Heart right ventricle (tissue), 16 donors: ENCODE results near the gene CNPY1. TPM values are rescaled to one million over a fixed set of nuclear protein-coding genes. Genes with fewer than 3 reads are reported as not detected.

Source experiments
- ATAC-seq, 8 donors: fragments of 200-7000 bp; cut with Tn5 transposase; one replicate each; pipeline ENCODE4 v1.9.1; 2020; ENCODE audit warnings: mild to moderate bottlenecking in 8 of 8, moderate library complexity in 8 of 8, moderate number of reproducible peaks in 1 of 8
- DNase-seq, 2 donors: peaks; one replicate each; pipeline ENCODE4 v3.0.0-alpha.2; 2020
- H3K27ac ChIP-seq, 10 donors: fragments of 200-600 bp; sonication (generic) in 2 of 10; one replicate each; pipeline versions ENCODE4 v1.5.0 to v1.8.0; 2020 to 2022; ENCODE audit warnings: mild to moderate bottlenecking in 3 of 10
- H3K27me3 ChIP-seq, 7 donors: fragments of 200-600 bp; one replicate each; pipeline ENCODE4 v1.8.0; 2021 to 2022; ENCODE audit warnings: mild to moderate bottlenecking in 2 of 7
- H3K36me3 ChIP-seq, 9 donors: fragments of 200-600 bp; sonication (generic) in 1 of 9; one replicate each; pipeline versions ENCODE4 v1.5.0 to v1.8.0; 2020 to 2022; ENCODE audit warnings: mild to moderate bottlenecking in 2 of 9
- H3K4me1 ChIP-seq, 9 donors: fragments of 200-600 bp; sonication (generic) in 1 of 9; one replicate each; pipeline versions ENCODE4 v1.5.0 to v1.8.0; 2020 to 2022; ENCODE audit warnings: mild to moderate bottlenecking in 4 of 9
- H3K4me3 ChIP-seq, 10 donors: fragments of 200-600 bp; sonication (generic) in 2 of 10; one replicate each; pipeline versions ENCODE4 v1.5.0 to v1.8.0; 2020 to 2022; ENCODE audit warnings: mild to moderate bottlenecking in 7 of 10, moderate library complexity in 2 of 10
- H3K9me3 ChIP-seq, 11 donors: fragments of 200-600 bp in 10 of 11; sonication (generic) in 2 of 11; one replicate each; pipeline versions ENCODE4 v1.5.0 to v1.8.0; 2013 to 2022; ENCODE audit warnings: mild to moderate bottlenecking in 2 of 11, control low read depth in 1 of 11, moderate library complexity in 1 of 11
- CTCF ChIP-seq, 9 donors: fragments of 200-600 bp; sonication (generic) in 2 of 9; IDR thresholded peaks; one replicate each; pipeline versions ENCODE4 v1.5.0 to v1.8.0; 2021 to 2022; ENCODE audit warnings: antibody characterized with exemption in 9 of 9, mild to moderate bottlenecking in 5 of 9, moderate library complexity in 1 of 9
- WGBS, 2 donors: extraction: QIAGEN DNeasy Blood & Tissue Kit; methylation state at CpG; one replicate each; pipeline ENCODE4 v1.1.7; 2013; ENCODE audit warnings: inconsistent platforms in 1 of 2; 5-methylcytosine and 5-hydroxymethylcytosine counted together
- intact Hi-C, 10 donors: fragments of 100-400 bp; cut with DNase I; formaldehyde crosslinking; loops; one replicate each; pipeline versions ENCODE4 v1.11.1 to v1.14.2; 2022
- polyA plus RNA-seq, 2 donors: library from polyadenylated mRNA; stranded (reverse); fragments of 200-250 nt; gene quantifications; one replicate each; pipeline ENCODE4 v1.2.3, GENCODE V29; 2013
- total RNA-seq, 10 donors: library from RNA; stranded (reverse); fragmentation: NEBNext Ultra II Directional in 3 of 10; extraction: Animal tissue kit (Norgen Biotek cat#: 25700) in 3 of 10; gene quantifications; one replicate each; pipeline versions ENCODE4 v1.2.1 to v1.2.4, GENCODE V29; 2021 to 2023
- donor health status: Arrhythmogenic right ventricular cardiomyopathy.
- donor health status: ischemic (EF 13 %, LVEDD 7.1; RV severe dilation, severe dysfunction).
- donor health status: healthy with polysubstance abuse.
- donor health status: DM: no; HTN: yes; CAD: no.
- donor health status: DM: no; HTN: no; CAD: no.
- donor health status: ischemic (EF 25% LVEDD 6.9; RV normal size, moderate dysfunction).
- donor health status: ischemic (EF 25% LVEDD 5.7; RV mildly dilated, moderate dysfunction).
- donor health status: healthy.
- donor health status: DM: yes; HTN: yes; CAD: no.
- donor health status: Ischemic cardiomyopathy.
- donor health status: ischemic (EF 35%, LVEDD 5.7; RV mildly dilated, moderate dysfunction).
- donor health status: nonischemic (EF 11% LVEDD 7.7; RV severe dilation, severe dysfunction).
- donor health status: DM: yes; HTN: yes; CAD: no.
- donor health status: PGD.
- donor health status: ischemic (EF 29% LVEDD 5.4; RV normal size, mild dysfunction).
- donor health status: nonischemic (EF 23%, LVEDD 6.1; RV moderate dilation, normal function).

CNPY1 gene
- total and polyA plus RNA-seq, 12 donors, result not detected

GRCh38 chr7:155560982-155561686 is 14.8 kb upstream of the CNPY1 start:
- Histone ChIP-seq H3K27ac (no peak overlapping the region), H3K4me1 (peaks cover 0 to 5% (median 0%) of the 10 kb centered on the region in 9 donors), H3K9me3 (no peaks in the 10 kb centered on the region), H3K36me3 (no peaks in the 10 kb centered on the region), H3K27me3 (peaks cover 0 to 16% (median 5%) of the 10 kb centered on the region in 7 donors), H3K4me3 (no peak overlapping the region)
- 80 to 85% methylated on average over 18 of the region's 18 CpGs for WGBS, 2 donors
- ATAC-seq (no peak), DNase-seq (no peak)
- intact Hi-C loops, result no loop called here
- no peak for TF ChIP-seq CTCF (IDR thresholded peaks at IDR 0.05)

GRCh38 chr7:155560196-155560885 is 14.0 kb upstream of the CNPY1 start:
- no peaks in the 10 kb centered on the region for H3K9me3 ChIP-seq
- H3K27ac ChIP-seq, result no peak overlapping the region
- intact Hi-C loops, result no loop called here
- no peak overlapping the region for H3K4me3 ChIP-seq
- 81 to 83% methylated on average over 21 of the region's 21 CpGs for WGBS, 2 donors
- no peak for TF ChIP-seq CTCF (IDR thresholded peaks at IDR 0.05)
- no peaks in the 10 kb centered on the region for H3K36me3 ChIP-seq
- H3K4me1 ChIP-seq, result peaks cover 0 to 5% (median 0%) of the 10 kb centered on the region in 9 donors
- ATAC-seq, result no peak
- DNase-seq, result no peak
- H3K27me3 ChIP-seq, result peaks cover 0 to 21% (median 5%) of the 10 kb centered on the region in 7 donors

- Histone ChIP-seq H3K4me1 (peaks cover 0 to 5% (median 0%) of the 10 kb centered on the region in 9 donors), H3K27ac (no peak overlapping the region), H3K27me3 (peaks cover 0 to 18% (median 5%) of the 10 kb centered on the region in 7 donors), H3K36me3 (no peaks in the 10 kb centered on the region), H3K4me3 (no peak overlapping the region), H3K9me3 (no peaks in the 10 kb centered on the region)
- WGBS, 2 donors, result 80 to 84% methylated on average over 13 of the region's 13 CpGs
- TF ChIP-seq CTCF (IDR thresholded peaks at IDR 0.05), result no peak
- intact Hi-C loops, result no loop called here
- ATAC-seq (no peak), DNase-seq (no peak)
These were observed 13.3 kb upstream of the CNPY1 start for GRCh38 chr7:155559519-155560108.

GRCh38 chr7:155558961-155559360 is 12.6 kb upstream of the CNPY1 start:
- no peak overlapping the region for H3K4me3 ChIP-seq
- H3K4me1 ChIP-seq, result peaks cover 0 to 5% (median 0%) of the 10 kb centered on the region in 9 donors
- ATAC-seq (no peak), DNase-seq (no peak)
- WGBS, 2 donors, result 92 to 94% methylated on average over 13 of the region's 13 CpGs
- intact Hi-C loops, result no loop called here
- H3K36me3 ChIP-seq, result no peaks in the 10 kb centered on the region
- H3K9me3 ChIP-seq, result peaks cover 0 to 4% (median 0%) of the 10 kb centered on the region in 11 donors
- H3K27ac ChIP-seq, result no peak overlapping the region
- TF ChIP-seq CTCF (IDR thresholded peaks at IDR 0.05), result no peak
- H3K27me3 ChIP-seq, result peaks cover 0 to 18% (median 5%) of the 10 kb centered on the region in 7 donors
